ENCODE results near the gene DMKN.

DMKN gene

DNA sequence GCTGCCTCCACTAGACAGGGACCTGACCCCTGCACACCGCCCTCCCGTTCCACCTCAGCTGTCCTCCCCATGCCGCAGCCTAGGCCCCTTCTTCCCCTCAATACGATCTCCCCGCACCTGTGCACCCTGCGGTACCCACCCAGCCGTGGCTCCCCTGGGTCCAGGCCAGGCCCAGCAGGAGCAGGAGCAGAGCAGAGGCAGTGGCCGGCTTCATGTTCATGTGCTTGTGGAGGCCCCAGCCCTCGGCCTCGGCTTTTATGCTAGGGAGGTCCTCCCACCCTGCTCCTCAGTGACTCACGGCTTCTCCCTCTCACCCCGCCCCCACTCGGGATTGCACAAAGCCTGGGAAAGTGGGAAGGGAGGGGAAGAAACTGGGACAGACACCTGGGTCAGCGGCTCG lies 11.8 kb downstream of the DMKN start:
- Histone ChIP-seq H3K9me3 (ENCODE audit: low read depth, low read length) (no peaks in the 10 kb centered on the region), H3K36me3 (ENCODE audit: insufficient read depth, low read length) (no peaks in the 10 kb centered on the region), H3K27ac (no peak overlapping the region), H3K9ac (ENCODE audit: insufficient read length) (no peak overlapping the region), H3K4me3 (no peak overlapping the region)
- TF ChIP-seq POLR2AphosphoS5 (IDR thresholded peaks at IDR 0.05; ENCODE audit: borderline replicate concordance, low read depth, low read length) (no peak), FOXP2 (optimal IDR thresholded peaks at IDR 0.05; ENCODE audit: control extremely low read depth, extremely low read length, insufficient read depth) (no peak), EZH2 (IDR thresholded peaks at IDR 0.05) (no peak)
- DNase-seq (ENCODE audit: low read depth, low spot score) = no peak

GRCh38 chr19:35500611-35501010 lies 12.8 kb downstream of the DMKN start:
- Histone ChIP-seq H3K4me3 (no peak overlapping the region), H3K9ac (ENCODE audit: insufficient read length) (no peak overlapping the region), H3K36me3 (ENCODE audit: insufficient read depth, low read length) (no peaks in the 10 kb centered on the region), H3K9me3 (ENCODE audit: low read depth, low read length) (no peaks in the 10 kb centered on the region), H3K27ac (no peak overlapping the region)
- DNase-seq (ENCODE audit: low read depth, low spot score) = no peak
- TF ChIP-seq EZH2 (IDR thresholded peaks at IDR 0.05) (no peak), FOXP2 (optimal IDR thresholded peaks at IDR 0.05; ENCODE audit: control extremely low read depth, extremely low read length, insufficient read depth) (no peak), POLR2AphosphoS5 (IDR thresholded peaks at IDR 0.05; ENCODE audit: borderline replicate concordance, low read depth, low read length) (no peak)

DNA sequence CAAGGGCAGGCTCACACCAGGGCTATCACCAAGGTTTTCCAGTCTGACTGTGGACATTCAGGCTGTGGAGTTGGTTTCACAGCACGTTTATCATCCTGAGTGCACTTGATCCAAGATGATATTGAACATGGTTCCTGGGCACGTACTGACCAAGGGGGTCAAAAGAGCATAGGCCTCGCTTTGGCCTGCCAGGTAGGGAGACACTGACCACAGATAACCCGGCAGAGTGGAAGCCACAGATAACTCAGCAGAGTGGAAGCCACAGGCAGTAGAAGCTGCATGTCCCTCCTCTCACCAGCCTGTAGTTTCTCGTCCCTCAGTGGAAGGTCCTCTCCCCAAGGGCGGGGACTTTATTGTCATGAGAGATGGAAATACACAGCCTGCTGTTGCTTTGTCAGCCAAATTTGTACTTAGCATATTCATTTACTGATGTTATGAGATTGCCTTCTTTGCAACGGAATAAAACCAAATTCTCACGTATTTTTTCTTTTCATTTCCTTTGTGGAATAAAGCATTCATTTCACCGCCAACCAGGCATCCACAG lies 14.4 kb downstream of the DMKN start:
- no peak overlapping the region for H3K27ac ChIP-seq
- no peak for DNase-seq (ENCODE audit: low read depth, low spot score)
- H3K9ac ChIP-seq (ENCODE audit: insufficient read length) = no peak overlapping the region
- TF ChIP-seq POLR2AphosphoS5 (IDR thresholded peaks at IDR 0.05; ENCODE audit: borderline replicate concordance, low read depth, low read length) (no peak), FOXP2 (optimal IDR thresholded peaks at IDR 0.05; ENCODE audit: control extremely low read depth, extremely low read length, insufficient read depth) (no peak), EZH2 (IDR thresholded peaks at IDR 0.05) (no peak)
- no peaks in the 10 kb centered on the region for H3K36me3 ChIP-seq (ENCODE audit: insufficient read depth, low read length)
- no peaks in the 10 kb centered on the region for H3K9me3 ChIP-seq (ENCODE audit: low read depth, low read length)
- H3K4me3 ChIP-seq = no peak overlapping the region

- H3K36me3 ChIP-seq (ENCODE audit: insufficient read depth, low read length) = no peaks in the 10 kb centered on the region
- no peak overlapping the region for H3K27ac ChIP-seq
- no peak overlapping the region for H3K9ac ChIP-seq (ENCODE audit: insufficient read length)
- H3K9me3 ChIP-seq (ENCODE audit: low read depth, low read length) = no peaks in the 10 kb centered on the region
- no peak for TF ChIP-seq FOXP2 (optimal IDR thresholded peaks at IDR 0.05; ENCODE audit: control extremely low read depth, extremely low read length, insufficient read depth)
- TF ChIP-seq POLR2AphosphoS5 (IDR thresholded peaks at IDR 0.05; ENCODE audit: borderline replicate concordance, low read depth, low read length) = no peak
- no peak for TF ChIP-seq EZH2 (IDR thresholded peaks at IDR 0.05)
- DNase-seq (ENCODE audit: low read depth, low spot score) = no peak
- no peak overlapping the region for H3K4me3 ChIP-seq
Observed at GRCh38 chr19:35498220-35498619, 15.2 kb downstream of the DMKN start.

DNA sequence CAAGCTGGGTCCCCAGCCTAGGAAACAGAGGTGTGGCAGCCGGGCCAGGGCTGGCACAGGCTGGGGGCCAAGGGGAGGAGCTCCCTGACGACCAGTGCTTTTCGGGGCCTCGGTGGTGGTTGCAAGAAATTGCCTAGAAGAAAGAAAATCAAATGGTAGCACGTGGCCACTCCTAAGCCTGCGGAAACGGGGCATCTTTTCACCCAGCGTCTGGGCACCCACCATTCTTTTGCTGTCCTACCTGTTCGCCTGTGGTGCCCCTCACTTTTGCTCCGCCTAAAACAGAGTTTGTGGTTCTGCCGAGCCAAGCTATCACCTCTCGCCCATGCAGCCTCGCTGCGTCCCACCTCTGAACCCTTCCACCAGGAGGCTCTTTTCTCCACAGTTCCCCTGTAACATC lies 16.0 kb downstream of the DMKN start:
- no peak for DNase-seq (ENCODE audit: low read depth, low spot score)
- no peak for TF ChIP-seq FOXP2 (optimal IDR thresholded peaks at IDR 0.05; ENCODE audit: control extremely low read depth, extremely low read length, insufficient read depth)
- TF ChIP-seq POLR2AphosphoS5 (IDR thresholded peaks at IDR 0.05; ENCODE audit: borderline replicate concordance, low read depth, low read length) = no peak
- TF ChIP-seq EZH2 (IDR thresholded peaks at IDR 0.05) = no peak
- Histone ChIP-seq H3K9ac (ENCODE audit: insufficient read length) (no peak overlapping the region), H3K36me3 (ENCODE audit: insufficient read depth, low read length) (no peaks in the 10 kb centered on the region), H3K4me3 (no peak overlapping the region), H3K27ac (no peak overlapping the region), H3K9me3 (ENCODE audit: low read depth, low read length) (no peaks in the 10 kb centered on the region)

DNA sequence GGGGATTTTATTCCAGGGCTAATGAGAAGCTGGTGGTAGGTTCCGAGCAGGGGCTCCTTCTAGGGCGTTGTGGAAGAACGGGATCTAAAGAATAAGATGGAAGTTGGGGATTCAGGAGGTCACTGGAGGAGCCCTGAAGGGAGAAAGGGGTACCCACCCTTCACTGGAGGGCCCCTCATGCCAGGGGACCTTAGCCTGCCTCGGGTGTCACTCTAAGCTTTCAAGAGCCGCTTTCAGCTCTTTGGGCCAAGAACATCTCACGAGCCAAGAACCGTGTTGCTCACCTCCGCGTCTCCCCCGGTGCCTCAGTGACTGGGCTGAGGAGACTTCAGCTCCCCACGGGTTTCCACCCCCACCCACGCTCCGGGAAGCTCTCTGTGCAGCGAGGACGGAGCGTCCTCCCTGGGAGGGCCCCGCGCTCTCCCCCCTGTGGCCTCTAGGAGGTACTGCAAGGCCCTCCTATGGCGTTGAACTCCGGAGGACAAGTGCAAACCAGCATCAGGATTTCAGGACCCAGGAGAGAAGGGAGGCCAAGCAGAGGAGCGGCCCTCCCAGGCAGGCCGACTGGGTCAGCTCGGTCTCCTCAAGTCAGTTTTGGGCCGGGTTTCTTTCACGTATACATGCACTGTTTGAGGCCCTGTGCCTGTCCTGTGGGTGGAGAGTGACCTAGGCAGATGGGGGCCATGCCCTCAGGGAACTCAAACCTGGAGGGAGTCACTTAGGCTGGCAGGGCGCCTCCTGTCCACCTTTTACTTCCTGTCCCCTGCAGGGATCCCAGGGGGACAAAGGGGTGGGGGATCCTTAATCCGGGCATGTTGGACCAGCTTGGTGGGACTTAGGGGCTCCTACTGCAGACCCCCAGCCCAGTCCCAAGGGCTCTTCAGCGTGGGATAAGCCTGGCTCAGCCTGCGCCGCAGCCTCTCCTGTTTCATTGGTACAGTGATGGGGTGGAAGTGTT lies 18.1 kb downstream of the DMKN start:
- H3K9ac ChIP-seq (ENCODE audit: insufficient read length) = no peak overlapping the region

GRCh38 chr19:35493971-35494370 lies 19.5 kb downstream of the DMKN start:
- TF ChIP-seq POLR2AphosphoS5 (IDR thresholded peaks at IDR 0.05; ENCODE audit: borderline replicate concordance, low read depth, low read length) (no peak), FOXP2 (optimal IDR thresholded peaks at IDR 0.05; ENCODE audit: control extremely low read depth, extremely low read length, insufficient read depth) (no peak), EZH2 (IDR thresholded peaks at IDR 0.05) (no peak)
- DNase-seq (ENCODE audit: low read depth, low spot score) = no peak
- Histone ChIP-seq H3K36me3 (ENCODE audit: insufficient read depth, low read length) (no peaks in the 10 kb centered on the region), H3K27ac (no peak overlapping the region), H3K4me3 (no peak overlapping the region), H3K9me3 (ENCODE audit: low read depth, low read length) (no peaks in the 10 kb centered on the region), H3K9ac (ENCODE audit: insufficient read length) (no peak overlapping the region)

More for the DNA sequence above, 18.1 kb downstream of the DMKN start:
- TF ChIP-seq FOXP2 (optimal IDR thresholded peaks at IDR 0.05; ENCODE audit: control extremely low read depth, extremely low read length, insufficient read depth) (no peak), EZH2 (IDR thresholded peaks at IDR 0.05) (no peak), POLR2AphosphoS5 (IDR thresholded peaks at IDR 0.05; ENCODE audit: borderline replicate concordance, low read depth, low read length) (no peak)
- DNase-seq (ENCODE audit: low read depth, low spot score) = no peak
- no peaks in the 10 kb centered on the region for H3K9me3 ChIP-seq (ENCODE audit: low read depth, low read length)
- no peak overlapping the region for H3K4me3 ChIP-seq
- no peak overlapping the region for H3K27ac ChIP-seq
- no peaks in the 10 kb centered on the region for H3K36me3 ChIP-seq (ENCODE audit: insufficient read depth, low read length)

- Histone ChIP-seq H3K36me3 (ENCODE audit: insufficient read depth, low read length) (no peaks in the 10 kb centered on the region), H3K4me3 (no peak overlapping the region), H3K27ac (no peak overlapping the region), H3K9ac (ENCODE audit: insufficient read length) (no peak overlapping the region), H3K9me3 (ENCODE audit: low read depth, low read length) (no peaks in the 10 kb centered on the region)
- no peak for DNase-seq (ENCODE audit: low read depth, low spot score)
- TF ChIP-seq EZH2 (IDR thresholded peaks at IDR 0.05) (no peak), FOXP2 (optimal IDR thresholded peaks at IDR 0.05; ENCODE audit: control extremely low read depth, extremely low read length, insufficient read depth) (no peak), POLR2AphosphoS5 (IDR thresholded peaks at IDR 0.05; ENCODE audit: borderline replicate concordance, low read depth, low read length) (no peak)
Observed at GRCh38 chr19:35491836-35492360, 21.6 kb downstream of the DMKN start.
